Measurements from ENCODE around the gene GPRC5B.

The GPRC5B gene

DNA sequence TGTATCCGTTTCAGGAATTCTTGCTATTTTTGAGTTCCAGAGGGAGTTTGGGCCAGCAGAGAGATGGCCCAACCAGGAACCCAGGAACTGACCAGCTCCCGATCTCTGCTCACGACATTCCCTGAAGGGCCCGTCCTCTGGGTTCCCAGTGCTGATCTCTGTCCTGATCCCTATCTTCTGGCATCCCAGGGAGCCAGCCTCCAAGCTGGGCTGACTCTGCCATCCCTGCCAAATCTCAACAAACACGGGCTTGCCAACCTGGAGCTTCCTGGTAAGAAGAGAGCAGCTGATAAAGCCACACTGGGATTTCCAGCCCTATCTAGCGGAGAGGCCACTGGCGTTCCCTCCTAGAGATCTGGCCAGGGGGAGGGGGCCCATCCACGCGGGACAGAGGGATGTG, 16.2 kb downstream of the GPRC5B start:
- DNase-seq, result no peak

DNA sequence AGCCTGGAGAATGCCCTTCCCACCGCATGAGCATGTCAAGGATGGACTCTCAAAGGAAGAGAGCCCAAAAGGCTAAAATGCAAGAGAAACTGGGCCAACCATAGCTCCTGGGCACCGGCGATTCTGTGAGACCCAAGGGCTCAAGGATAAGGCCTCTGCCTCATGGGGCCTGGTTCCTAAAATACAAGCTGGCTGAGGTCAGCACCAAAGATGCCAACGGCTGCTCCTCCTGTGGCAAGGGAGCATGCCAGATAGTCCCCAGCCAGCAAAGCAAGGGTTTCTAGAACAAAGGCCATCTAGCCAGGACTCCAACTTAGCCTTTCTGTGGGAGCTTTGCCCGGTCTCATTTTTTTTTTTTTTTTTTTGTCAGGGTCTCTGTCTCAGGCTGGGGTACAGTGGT, 20.1 kb downstream of the GPRC5B start:
- no peak for DNase-seq

DNA sequence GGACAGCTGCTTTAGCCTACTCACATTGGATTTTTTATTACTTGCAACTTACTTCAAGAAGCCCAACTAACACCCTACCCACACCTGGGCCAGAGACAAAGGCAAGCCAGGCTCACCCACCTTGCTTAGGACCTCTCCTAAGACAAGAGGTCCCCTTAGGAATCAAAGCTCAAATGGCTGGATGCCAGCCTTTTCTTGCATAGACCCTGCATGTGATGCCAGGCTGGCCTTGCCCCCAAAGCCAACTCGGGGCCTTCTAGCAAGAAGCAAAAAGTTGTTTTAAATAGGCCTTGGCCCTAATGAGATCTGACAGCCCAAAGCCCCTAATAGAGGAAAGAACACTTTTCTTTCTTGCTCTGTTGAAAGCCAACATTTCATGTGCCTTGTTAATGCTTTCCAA, 20.7 kb downstream of the GPRC5B start:
- no peak for DNase-seq

DNA sequence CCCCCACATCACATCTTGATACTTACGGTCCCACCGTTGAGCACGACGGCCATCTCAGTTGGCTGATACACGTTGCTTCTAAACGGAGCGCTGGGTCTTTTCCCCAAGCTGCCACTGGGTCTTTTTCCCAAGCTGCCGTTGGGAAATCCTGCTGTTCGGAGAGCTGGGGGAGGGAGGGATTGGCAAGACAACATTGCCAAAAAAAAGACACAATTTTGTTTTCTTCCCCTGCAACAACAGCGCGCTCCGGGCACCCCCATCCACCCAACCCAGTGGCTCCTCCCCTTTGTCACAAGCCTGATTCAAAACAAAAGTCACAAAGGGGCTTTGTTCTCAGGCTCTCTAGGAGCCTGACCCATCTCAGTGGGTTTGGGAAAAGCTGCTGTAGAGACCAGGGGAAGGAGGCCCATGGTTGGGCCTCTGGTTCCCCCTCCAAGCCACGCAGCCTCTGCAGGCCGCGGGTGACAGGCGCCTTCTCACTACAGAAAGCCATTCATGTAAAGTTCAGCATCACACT, 22.8 kb downstream of the GPRC5B start:
- DNase-seq, result no peak

DNA sequence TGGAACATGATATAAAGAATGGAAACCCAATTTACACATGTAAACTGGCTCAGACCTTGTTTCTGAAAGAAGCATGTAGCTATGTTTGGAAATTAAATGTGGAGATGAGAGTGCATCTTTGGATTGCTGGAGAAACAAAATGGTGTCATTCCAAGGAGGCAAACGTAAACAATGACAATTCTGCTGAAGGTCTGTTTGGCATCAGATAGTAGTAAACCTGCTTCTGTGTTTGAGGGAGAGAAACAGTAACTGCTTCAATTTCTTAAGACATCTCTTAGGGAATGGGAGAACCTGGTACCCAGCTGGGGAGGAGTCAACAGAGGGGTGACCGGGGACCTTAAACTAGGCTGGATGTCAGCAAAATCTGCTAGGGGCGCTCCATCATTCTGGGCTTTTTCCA, 23.5 kb downstream of the GPRC5B start:
- no peak for DNase-seq

DNA sequence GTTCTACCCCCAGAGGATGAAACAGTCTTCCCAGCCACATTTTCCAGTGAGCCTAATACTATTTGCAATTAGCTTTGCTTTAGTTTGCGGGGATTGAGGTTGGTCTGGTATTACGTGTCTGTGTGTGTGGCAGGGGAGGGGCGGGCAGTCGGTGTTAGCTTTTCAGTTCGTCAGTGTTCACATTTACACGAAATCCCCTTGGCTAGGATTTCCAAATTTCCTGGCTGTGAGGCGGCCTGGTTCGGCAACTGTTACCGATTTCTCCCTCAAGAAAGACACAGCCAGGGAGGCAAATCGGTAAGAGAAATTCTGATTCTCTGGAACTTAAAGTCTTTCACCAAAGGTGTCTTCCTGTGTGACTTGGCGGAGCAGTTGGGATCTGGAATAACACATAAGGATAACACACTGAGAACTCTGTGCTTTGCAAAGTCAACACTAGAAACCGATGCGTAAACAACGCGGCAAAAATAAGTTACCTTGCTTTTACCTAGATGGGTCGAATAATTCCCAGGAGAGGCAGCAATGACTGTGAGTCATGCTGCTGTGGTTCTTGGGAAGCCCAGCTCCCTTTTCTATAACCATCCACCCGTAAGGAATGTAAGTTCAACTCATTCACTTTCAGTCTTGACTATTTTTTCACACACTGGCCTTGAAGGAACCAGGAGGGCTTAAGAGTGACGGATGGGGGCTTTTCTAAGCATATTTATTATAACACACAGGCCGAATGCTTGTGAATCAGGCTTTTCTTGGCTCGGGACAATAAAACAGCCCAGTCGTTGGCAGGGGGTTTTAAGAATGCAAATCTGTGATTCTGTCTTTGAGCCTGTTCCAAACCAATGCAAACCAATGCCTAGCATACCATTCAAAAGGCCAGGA, 24.2 kb downstream of the GPRC5B start:
- DNase-seq, result no peak

DNA sequence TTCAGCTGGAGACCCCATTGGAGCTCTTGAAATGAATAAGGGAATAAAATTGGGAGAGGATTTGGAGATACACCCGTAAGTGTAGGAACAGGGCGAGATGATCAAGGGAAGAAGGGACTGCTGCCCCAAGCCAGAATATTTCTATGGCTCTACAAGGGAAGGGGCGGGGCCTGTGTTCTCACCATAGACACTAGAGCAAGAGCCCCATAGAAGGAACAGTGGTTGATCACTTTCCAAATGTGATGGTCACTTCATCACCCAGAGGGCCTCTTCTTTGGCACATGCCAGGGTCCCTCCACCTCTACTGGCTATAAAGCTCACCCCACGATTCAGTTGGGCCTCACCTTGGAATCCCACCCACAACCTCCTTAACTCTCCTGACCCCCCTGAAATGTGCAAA, 25.0 kb downstream of the GPRC5B start:
- no peak for DNase-seq

DNA sequence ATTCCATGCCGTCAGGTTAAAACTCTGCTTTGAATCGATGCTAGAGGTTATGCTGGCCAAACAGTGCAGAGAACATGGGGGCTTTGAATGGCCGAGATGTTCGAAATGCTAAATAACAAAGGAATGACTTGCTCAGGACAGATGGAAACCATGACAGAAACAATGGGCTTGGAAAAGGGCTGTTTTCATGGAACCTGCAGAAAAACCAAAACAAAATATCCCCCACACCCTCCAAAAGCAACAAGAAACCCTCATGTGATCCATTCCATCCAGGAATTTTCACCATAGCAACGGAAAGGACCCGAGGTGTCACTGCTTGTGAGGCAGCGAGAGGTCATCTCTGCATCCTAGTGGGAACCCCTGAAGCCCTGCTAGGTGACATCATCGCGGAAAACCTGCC, 25.5 kb downstream of the GPRC5B start:
- no peak for DNase-seq

DNA sequence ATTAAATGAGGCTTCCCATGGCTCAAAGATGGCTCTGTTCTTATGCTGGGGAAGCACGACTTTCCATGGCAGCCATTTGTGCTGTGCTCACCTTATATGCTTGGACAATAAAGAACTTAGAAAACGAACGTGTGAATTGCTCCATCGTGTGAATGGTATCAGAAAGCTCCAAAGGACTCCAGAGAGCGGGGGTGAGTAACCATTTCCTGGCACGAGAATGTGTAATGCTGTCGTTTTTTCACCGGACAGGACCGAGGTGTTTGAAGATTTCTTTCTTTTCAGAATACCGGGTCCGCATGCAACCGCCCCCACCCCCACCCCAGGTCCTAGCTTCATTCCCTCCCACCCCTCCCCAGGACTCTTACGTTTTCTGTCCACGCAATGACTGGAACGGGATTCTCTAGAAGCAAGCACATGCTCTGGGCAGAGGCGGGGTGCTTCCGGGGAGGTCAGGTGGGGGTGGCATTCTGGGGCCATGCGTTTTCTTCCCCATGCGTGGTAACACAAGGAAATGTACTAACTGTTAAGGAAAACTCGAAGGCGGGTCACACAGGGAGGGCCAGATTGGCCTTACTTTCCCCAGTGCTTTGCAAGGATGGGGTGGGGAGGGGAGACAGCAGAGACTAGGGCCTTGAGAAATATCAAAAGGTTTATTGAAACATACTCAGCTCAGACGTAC, 26.2 kb downstream of the GPRC5B start:
- no peak for DNase-seq

DNA sequence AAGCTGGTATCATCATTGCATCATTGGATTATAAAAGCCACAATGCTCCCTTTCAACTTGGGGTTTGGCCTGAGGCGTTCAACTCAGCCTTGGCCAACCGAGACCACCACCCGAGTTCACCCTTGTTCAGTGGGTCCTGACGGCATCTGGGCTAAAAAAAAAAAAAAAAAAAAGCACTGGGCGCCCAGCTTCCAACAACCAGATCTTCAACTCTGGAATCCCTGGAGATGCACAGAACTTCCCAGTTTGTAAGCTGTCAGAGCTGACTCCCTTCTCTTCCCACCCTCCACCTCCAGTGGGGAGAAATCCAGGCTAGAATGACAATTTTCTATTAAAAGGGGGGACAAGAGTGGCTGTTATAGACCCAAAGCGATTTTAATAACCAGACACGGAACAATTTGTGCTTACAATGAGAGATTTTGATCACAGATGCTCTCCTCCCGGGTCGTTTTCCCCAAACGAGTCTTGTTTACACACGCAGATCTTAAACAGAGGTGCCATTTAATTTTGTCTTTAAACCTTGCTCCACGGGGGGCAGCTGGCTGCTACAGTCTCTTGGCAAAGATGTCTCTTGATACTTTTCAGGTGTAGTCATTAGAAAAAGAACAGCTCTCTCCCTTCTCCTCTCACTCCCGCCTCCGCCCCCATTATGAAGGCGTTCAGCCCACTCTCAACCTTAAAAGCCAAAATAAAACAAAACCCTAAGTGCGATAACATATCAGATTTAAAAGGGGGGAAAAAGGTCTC, 26.9 kb downstream of the GPRC5B start:
- no peak for DNase-seq

DNA sequence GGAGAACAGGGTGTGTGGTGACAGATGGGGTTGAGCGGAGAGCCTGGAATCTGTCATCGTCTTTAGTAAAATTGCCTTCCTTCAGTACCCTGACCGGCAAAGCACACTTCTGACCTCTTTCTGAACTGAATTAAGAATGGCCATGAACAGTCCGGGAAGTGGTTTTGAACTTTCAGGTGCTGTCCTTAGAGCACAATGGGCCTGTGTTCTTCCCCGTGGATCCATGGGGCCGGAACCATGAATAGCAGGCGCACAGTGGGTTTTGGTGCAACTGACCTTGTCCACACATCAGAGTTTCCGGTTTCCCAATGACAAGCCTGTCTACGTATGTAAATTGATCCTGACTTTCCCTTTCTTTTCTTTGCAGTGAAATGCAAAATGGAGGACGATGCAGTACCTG, 28.5 kb downstream of the GPRC5B start:
- no peak for DNase-seq

DNA sequence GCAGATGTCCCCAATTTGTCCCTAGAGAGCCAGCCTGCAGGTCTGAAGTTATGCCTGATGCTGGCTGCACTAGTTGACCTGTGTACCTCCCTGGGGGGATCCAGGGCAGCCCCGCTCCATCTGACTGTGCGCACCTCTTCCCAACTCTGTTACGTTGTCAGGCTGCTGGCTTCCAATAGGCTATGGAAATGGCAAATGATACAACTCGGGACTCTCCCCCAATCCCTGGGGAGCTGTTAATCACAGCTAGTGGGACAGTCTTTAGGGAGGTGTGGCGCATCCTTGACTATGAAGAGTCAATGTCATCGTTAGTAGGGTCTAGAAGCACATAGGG, 30.1 kb downstream of the GPRC5B start:
- DNase-seq, result no peak

DNA sequence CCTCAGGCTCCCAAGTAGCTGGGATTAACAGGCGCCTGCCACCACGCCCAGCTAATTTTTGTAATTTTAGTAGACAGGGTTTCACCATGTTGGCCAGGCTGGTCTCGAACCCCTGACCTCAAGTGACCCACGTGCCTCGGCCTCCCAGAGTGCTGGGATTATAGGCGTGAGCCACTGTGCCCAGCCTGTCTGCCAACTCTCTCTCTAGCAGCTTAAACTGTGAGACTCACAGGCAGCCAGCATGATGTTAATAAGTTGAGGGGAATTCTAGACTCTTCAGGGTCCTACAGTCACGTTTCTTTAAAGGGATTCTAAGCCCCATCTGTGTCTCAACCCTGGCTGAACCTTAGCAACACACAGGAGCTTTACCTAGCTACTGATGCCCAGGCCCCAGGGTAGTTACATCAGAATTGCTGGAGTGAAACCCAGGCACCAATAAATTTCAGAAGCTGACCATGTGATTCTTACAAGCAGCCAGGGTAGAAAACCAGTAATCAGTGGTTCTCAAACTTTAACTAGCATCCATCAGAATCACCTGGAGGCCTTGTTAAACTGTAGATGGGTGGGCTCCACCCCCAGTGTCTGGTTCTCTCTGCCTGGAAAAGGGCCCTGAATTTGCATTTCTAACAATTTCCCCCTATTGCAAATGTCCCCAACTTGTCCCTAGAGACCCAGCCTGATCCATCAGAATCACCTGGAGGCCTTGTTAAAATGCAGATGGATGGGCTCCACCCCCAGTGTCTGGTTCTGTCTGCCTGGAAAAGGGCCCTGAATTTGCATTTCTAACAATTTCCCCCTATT, 30.7 kb downstream of the GPRC5B start:
- DNase-seq, result no peak

DNA sequence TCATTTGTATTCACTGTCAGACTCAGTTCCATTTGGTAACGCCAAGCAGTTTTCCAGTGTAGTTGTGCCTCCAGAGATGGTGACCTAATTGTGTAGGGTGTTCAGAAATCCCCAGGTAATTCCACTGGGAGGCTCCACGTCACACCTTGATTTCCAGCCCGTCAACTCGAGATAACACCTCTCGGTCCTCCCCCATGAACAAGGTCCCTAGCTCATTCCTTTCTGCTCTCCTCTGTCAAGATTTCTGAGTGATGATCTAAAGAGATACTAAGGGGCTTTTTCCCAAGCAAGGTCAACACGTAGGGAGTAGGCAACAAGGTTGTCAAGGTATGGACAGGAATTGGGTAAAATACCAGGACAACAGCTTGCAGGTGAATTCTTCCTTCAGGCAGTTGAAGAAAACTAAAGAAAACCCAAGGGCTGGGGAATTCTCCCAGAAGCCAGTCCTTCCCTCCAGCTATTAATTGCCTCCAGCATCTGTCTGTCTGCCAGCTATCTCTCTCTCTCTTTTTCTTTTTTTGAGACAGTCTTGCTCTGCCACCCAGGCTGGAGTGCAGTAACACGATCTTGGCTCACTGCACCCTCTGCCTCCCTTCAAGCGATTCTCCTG, 31.4 kb downstream of the GPRC5B start:
- DNase-seq, result no peak

DNA sequence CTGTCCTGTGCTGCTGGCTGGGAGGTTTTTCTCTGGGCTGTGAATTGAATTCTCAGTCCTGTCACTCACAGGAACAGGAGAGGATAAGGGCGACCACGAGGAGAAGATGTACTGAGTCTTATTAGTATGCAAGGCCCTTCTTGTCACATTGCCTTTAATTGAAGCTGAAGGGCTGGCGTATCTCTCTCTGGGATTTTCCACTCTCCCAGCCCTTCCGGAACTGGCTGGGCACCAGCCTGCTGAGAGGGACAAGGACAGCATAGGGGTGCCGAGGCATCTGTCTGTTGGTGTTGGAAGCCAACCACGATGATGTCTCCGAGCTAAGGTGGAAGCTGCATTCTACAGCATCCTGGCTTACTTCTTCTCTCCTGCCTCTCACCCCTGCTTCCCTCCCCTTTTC, 33.2 kb downstream of the GPRC5B start:
- no peak for DNase-seq

DNA sequence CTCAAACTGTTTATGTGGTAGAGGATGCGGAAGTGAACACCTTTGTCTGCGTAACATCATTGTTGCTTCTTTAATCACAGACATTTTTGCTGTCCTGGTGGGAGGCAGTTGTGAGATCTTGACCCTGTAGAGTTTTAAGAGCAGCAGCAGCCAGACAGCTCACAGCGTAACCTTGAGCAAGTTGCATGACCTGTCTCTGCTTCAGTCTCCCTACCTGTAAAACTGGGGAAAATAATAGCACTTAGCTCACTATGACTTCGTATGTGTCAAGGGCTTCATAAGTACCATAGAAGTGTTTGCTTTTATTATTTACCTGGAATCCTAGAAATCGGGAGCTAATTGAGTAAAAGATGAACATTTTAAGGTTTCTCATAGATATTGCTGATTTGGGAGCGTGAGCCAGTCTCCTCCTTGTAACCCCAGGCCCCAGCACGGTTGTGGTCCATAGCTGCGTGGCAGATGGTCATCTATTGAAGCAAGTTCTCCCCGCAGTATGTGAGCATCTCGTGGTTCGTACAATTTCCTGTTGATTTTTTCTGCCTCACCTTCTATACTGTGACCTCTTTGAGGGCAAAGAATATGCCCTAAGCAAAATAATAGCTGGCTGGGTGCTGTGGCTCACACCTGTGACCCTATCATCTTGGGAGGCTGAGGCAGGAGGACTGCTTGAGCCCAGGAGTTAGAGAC, 34.4 kb downstream of the GPRC5B start:
- DNase-seq, result no peak

DNA sequence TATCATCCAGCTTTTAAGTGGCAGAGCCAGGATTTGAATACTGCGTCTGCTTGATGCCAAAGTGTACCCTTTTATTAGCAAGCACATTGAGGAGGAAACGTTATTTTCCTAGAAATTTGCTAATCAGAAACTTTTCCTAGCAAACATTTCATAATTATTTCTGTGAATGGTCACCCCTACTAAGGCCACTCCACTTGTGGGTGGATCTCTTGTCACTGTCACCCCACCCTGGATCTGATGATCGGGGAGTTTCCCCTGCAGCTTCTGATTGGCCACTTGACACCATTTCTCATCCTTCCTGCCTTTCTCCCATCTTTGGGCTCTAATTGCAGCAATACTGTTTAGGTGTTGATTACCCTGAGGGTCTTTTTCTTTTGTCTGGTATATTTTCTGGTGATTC, 35.9 kb downstream of the GPRC5B start:
- no peak for DNase-seq

DNA sequence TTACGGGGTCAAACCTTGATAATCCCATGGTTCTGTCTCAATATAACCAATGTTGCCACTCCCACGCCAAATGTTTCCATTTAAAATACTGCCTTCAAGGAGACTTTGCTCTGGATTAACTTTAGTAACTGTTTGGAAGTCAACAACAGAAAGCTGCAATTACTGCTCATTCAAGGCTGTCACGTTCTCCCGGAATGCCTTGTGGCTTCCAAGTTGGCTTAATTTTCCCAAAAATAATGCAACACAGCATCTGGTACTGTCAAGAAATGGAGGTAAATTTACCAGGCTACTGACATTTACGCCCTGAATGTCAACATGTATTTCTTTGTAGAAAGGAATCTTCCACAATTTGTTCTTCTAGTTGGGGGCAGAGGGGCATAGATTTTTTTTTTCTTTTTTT, 38.2 kb downstream of the GPRC5B start:
- no peak for DNase-seq

DNA sequence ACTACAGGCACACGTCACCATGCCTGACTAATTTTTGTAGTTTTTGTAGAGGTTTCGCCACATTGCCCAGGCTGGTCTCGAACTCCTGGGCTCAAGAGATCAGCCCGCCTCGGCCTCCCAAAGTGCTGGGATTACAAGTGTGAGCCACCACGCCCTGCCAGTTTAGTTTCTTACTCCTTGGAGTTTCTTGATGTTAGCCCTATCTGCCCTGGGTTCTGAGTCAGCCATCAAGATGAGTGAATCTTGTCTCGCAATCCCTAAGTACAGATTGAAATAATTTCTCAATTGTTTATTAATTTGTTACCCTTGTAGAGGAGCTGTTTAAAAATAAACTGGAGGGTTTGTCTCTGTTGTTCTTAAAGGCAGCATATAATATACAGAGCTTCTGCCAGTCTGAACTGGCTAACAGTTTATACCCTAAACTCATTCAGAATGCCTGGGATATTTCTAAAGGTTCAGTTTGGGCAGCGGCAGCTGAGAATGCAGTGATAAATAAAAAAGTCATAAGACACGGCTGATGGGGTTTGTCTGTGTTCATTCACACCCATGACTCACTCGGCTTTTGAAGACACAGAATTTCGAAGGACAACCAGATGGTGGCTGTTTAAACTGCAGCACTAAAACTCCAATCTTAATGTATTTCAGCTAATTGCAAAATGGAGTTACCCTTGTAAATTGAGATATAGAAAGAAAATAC, 39.6 kb downstream of the GPRC5B start:
- peak; percentile 80 for DNase-seq

DNA sequence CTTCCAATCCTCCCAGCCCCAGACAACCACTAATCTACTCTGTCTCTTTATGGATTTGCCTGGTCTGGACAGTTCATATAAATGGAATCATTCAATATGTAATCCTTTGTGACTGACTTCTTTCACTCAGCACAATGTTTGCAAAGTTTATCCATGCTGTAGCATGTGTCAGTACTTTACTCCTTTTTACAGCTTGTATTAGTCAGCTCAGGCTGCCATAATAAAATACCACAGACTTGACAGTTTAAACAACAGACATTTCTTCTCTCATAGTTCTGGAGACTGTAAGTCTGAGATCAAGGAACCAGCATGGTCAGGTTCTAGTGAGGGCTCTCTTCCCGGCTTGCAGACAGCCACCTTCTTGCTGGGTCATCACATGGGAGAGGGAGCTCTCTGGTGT, 41.3 kb downstream of the GPRC5B start:
- DNase-seq, result no peak
